Mesendoderm (in vitro differentiated cells): ENCODE results near the gene RRP12.
"Not testable (repeated sequence)": the region's sequence is repeated elsewhere in the genome, so short reads cannot be mapped to it uniquely, and the experiment has no call there.

Experiments used
- DNase-seq: peaks from one replicate; pipeline ENCODE4 v3.0.0; 2013
- H2AK5ac ChIP-seq: 2 replicates; pipeline ENCODE4 v1.6.1; 2013; ENCODE audit warnings: low read length, inconsistent platforms
- H2BK120ac ChIP-seq: 2 replicates; pipeline ENCODE4 v1.6.1; 2013; ENCODE audit warnings: low read depth, mild to moderate bottlenecking, low read length, moderate library complexity, mixed read lengths
- H2BK15ac ChIP-seq: replicated peaks from 2 replicates; pipeline ENCODE4 v1.6.1; 2013; ENCODE audit warnings: low read depth, mild to moderate bottlenecking, moderate library complexity
- H2BK5ac ChIP-seq: 2 replicates; pipeline ENCODE4 v1.6.1; 2013; ENCODE audit warnings: low read length, inconsistent platforms
- H3K18ac ChIP-seq: 2 replicates; pipeline ENCODE4 v1.6.1; 2013; ENCODE audit warnings: mild to moderate bottlenecking, low read length, mixed read lengths
- H3K23ac ChIP-seq: one replicate; pipeline ENCODE4 v1.6.1; 2013; ENCODE audit warnings: low read length
- H3K27ac ChIP-seq: 2 replicates; pipeline ENCODE4 v1.5.1; 2013; ENCODE audit warnings: low read depth, mild to moderate bottlenecking, inconsistent platforms, low read length, moderate library complexity
- H3K27me3 ChIP-seq: 2 replicates; pipeline ENCODE4 v1.6.1; 2013; ENCODE audit warnings: low read length, control low read depth, mild to moderate bottlenecking, inconsistent platforms; ENCODE audit not compliant: insufficient read depth, poor library complexity
- H3K36me3 ChIP-seq: 2 replicates; pipeline ENCODE4 v1.6.1; 2013; ENCODE audit warnings: low read length, inconsistent platforms; ENCODE audit not compliant: control insufficient read depth, insufficient read depth
- H3K4ac ChIP-seq: one replicate; pipeline ENCODE4 v1.6.1; 2013; ENCODE audit warnings: low read depth, mild to moderate bottlenecking, low read length, moderate library complexity
- H3K4me1 ChIP-seq: 2 replicates; pipeline ENCODE4 v1.6.1; 2013; ENCODE audit warnings: low read depth, low read length, inconsistent platforms; ENCODE audit not compliant: control insufficient read depth
- H3K4me2 ChIP-seq: 2 replicates; pipeline ENCODE4 v1.6.1; 2013; ENCODE audit warnings: low read length
- H3K4me3 ChIP-seq: 2 replicates; pipeline ENCODE4 v1.5.1; 2013; ENCODE audit warnings: mild to moderate bottlenecking, low read length
- H3K56ac ChIP-seq: one replicate; pipeline ENCODE4 v1.6.1; 2013; ENCODE audit warnings: low read length
- H3K79me1 ChIP-seq: 2 replicates; pipeline ENCODE4 v1.6.1; 2013; ENCODE audit warnings: low read length, inconsistent platforms
- H3K79me2 ChIP-seq: 2 replicates; pipeline ENCODE4 v1.6.1; 2013; ENCODE audit warnings: mild to moderate bottlenecking, low read length; ENCODE audit not compliant: control insufficient read depth, insufficient read depth
- H3K9ac ChIP-seq: 2 replicates; pipeline ENCODE4 v1.6.1; 2013; ENCODE audit warnings: low read length, inconsistent platforms
- H4K5ac ChIP-seq: one replicate; pipeline ENCODE4 v1.6.1; 2013; ENCODE audit warnings: low read length
- H4K8ac ChIP-seq: one replicate; pipeline ENCODE4 v1.6.1; 2013; ENCODE audit warnings: low read depth, mild to moderate bottlenecking, control low read depth, low read length, moderate library complexity
- WGBS: extraction: QIAGEN DNeasy Blood & Tissue Kit; methylation state at CpG from one replicate; pipeline ENCODE4 v1.1.7; 2013; ENCODE audit warnings: low lambda C conversion rate, missing lambda C conversion rate; ENCODE audit not compliant: insufficient coverage; ENCODE audit errors: extremely low coverage; 5-methylcytosine and 5-hydroxymethylcytosine counted together

RRP12 gene

GRCh38 chr10:97427571-97428179 is 26.5 kb upstream of the RRP12 start:
- Histone ChIP-seq H3K23ac (no peak overlapping the region), H3K4me3 (peak overlapping the region; percentile 100), H2BK15ac (no peak overlapping the region), H3K79me2 (peaks cover 34% of the 10 kb centered on the region), H3K27me3 (no peaks in the 10 kb centered on the region), H3K18ac (peak overlapping the region; percentile 11), H2BK5ac (peak overlapping the region; percentile 14), H3K36me3 (peaks cover 14% of the 10 kb centered on the region), H4K8ac (no peak overlapping the region), H3K4ac (no peak overlapping the region), H3K79me1 (peaks cover 2% of the 10 kb centered on the region), H3K9ac (peak overlapping the region; percentile 92), H3K56ac (peak overlapping the region; percentile 94), H2AK5ac (peak overlapping the region; percentile 22), H4K5ac (no peak overlapping the region), H3K4me2 (peak overlapping the region; percentile 70), H3K4me1 (peaks cover 5% of the 10 kb centered on the region), H3K27ac (peak overlapping the region; percentile 31), H2BK120ac (no peak overlapping the region)
- DNase-seq: peak; percentile 97
- WGBS: no CpG with 5 or more reads among the region's 9 CpGs

GRCh38 chr10:97426776-97427570 is 25.8 kb upstream of the RRP12 start:
- peaks cover 13% of the 10 kb centered on the region for H3K36me3 ChIP-seq
- peak overlapping the region; percentile 94 for H3K27ac ChIP-seq
- peak overlapping the region; percentile 94 for H3K56ac ChIP-seq
- H3K4ac ChIP-seq: peak overlapping the region; percentile 99
- H3K27me3 ChIP-seq: no peaks in the 10 kb centered on the region
- H2BK5ac ChIP-seq: peak overlapping the region; percentile 26
- peak overlapping the region; percentile 92 for H3K9ac ChIP-seq
- H4K8ac ChIP-seq: no peak overlapping the region
- H3K79me1 ChIP-seq: peaks cover 2% of the 10 kb centered on the region
- H3K4me1 ChIP-seq: peaks cover 5% of the 10 kb centered on the region
- peak overlapping the region; percentile 98 for H3K18ac ChIP-seq
- no peak overlapping the region for H2BK15ac ChIP-seq
- peaks cover 34% of the 10 kb centered on the region for H3K79me2 ChIP-seq
- H2AK5ac ChIP-seq: no peak overlapping the region
- peak overlapping the region; percentile 100 for H3K4me3 ChIP-seq
- no CpG with 5 or more reads among the region's 34 CpGs for WGBS
- H4K5ac ChIP-seq: no peak overlapping the region
- peak overlapping the region; percentile 98 for H3K23ac ChIP-seq
- peak; percentile 67 for DNase-seq
- peak overlapping the region; percentile 70 for H3K4me2 ChIP-seq
- no peak overlapping the region for H2BK120ac ChIP-seq

- H3K4me2 ChIP-seq: peak within 1 kb of the TSS; percentile 76
- no peaks in the 10 kb centered on the region for H3K27me3 ChIP-seq
- H3K56ac ChIP-seq: peak within 1 kb of the TSS; percentile 94
- H2BK120ac ChIP-seq: peak within 1 kb of the TSS; percentile 37
- H3K36me3 ChIP-seq: peaks cover 9% of the 10 kb centered on the region
- peak within 1 kb of the TSS; percentile 92 for H2AK5ac ChIP-seq
- no CpG with 5 or more reads among the region's 90 CpGs for WGBS
- no peak within 1 kb of the TSS for H2BK15ac ChIP-seq
- H3K4me1 ChIP-seq: peaks cover 5% of the 10 kb centered on the region
- peak within 1 kb of the TSS; percentile 94 for H3K27ac ChIP-seq
- H3K18ac ChIP-seq: peak within 1 kb of the TSS; percentile 98
- peak within 1 kb of the TSS; percentile 77 for H4K8ac ChIP-seq
- H2BK5ac ChIP-seq: peak within 1 kb of the TSS; percentile 87
- peak; percentile 97 for DNase-seq
- H3K9ac ChIP-seq: peak within 1 kb of the TSS; percentile 92
- no peak within 1 kb of the TSS for H4K5ac ChIP-seq
- H3K79me1 ChIP-seq: peaks cover 2% of the 10 kb centered on the region
- H3K4ac ChIP-seq: peak within 1 kb of the TSS; percentile 99
- H3K4me3 ChIP-seq: peak within 1 kb of the TSS; percentile 100
- H3K79me2 ChIP-seq: peaks cover 34% of the 10 kb centered on the region
- peak within 1 kb of the TSS; percentile 98 for H3K23ac ChIP-seq
Measured at GRCh38 chr10:97425964-97426775, 25.0 kb upstream of the RRP12 start, which contains the start of gene PGAM1. PGAM1 (plus strand) TSS chr10:97426191; CDS start chr10:97426308, 117 bp downstream.

DNA sequence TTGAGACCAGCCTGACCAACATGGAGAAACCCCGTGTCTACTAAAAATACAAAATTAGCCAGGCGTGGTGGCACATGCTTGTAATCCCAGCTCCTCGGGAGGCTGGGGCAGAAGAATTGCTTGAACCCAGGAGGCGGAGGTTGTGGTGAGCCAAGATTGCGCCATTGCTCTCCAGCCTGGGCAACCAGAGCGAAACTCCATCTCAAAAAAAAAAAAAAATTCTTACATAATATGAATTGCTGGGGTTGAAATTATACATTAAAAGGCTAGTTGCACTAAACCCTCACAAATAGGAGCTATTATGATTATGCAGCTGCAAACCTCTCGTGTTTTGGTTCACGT is 22.6 kb upstream of the RRP12 start:
- not testable (repeated sequence) for H3K4me3 ChIP-seq, H3K4ac ChIP-seq, H3K27me3 ChIP-seq, H3K9ac ChIP-seq, H3K36me3 ChIP-seq, H2BK120ac ChIP-seq, H3K18ac ChIP-seq, H3K79me1 ChIP-seq, H4K8ac ChIP-seq, H3K23ac ChIP-seq, H3K27ac ChIP-seq, H3K4me1 ChIP-seq, H3K4me2 ChIP-seq, H2BK5ac ChIP-seq, H3K56ac ChIP-seq, H2AK5ac ChIP-seq, H2BK15ac ChIP-seq, H4K5ac ChIP-seq, DNase-seq
- peaks cover 25% of the 10 kb centered on the region for H3K79me2 ChIP-seq
- no CpG with 5 or more reads among the region's 8 CpGs for WGBS

DNA sequence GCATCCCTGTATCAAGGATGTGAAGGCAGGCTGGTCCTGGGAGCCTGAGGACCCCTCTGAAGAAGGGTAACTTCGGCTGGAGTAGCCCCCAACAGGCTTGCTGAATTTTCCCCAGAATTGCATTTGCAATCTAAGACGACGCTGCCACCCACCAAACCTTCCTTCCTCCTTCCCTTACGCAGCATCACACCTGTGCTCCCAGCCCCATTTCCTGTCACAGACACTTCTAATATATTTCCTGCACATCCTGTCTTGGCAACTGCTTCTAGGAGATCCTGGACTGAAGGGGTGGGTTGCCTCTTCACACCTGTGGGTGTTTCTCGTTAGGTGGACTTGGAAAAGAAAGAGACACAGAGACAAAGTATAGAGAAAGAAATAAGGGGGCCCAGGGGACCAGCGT is 15.4 kb upstream of the RRP12 start:
- H3K18ac ChIP-seq: no peak overlapping the region
- DNase-seq: no peak
- H3K4ac ChIP-seq: no peak overlapping the region
- H3K4me2 ChIP-seq: no peak overlapping the region
- no peaks in the 10 kb centered on the region for H3K27me3 ChIP-seq
- no peaks in the 10 kb centered on the region for H3K79me1 ChIP-seq
- H4K5ac ChIP-seq: no peak overlapping the region
- H3K4me1 ChIP-seq: peaks cover 2% of the 10 kb centered on the region
- H3K4me3 ChIP-seq: no peak overlapping the region
- no peak overlapping the region for H3K27ac ChIP-seq
- WGBS: no CpG with 5 or more reads among the region's 6 CpGs
- no peak overlapping the region for H3K23ac ChIP-seq
- H2BK15ac ChIP-seq: no peak overlapping the region
- no peak overlapping the region for H2BK5ac ChIP-seq
- no peaks in the 10 kb centered on the region for H3K79me2 ChIP-seq
- no peak overlapping the region for H2AK5ac ChIP-seq
- no peaks in the 10 kb centered on the region for H3K36me3 ChIP-seq
- no peak overlapping the region for H3K56ac ChIP-seq
- H2BK120ac ChIP-seq: no peak overlapping the region
- H3K9ac ChIP-seq: no peak overlapping the region
- no peak overlapping the region for H4K8ac ChIP-seq
